Mucosa of gallbladder (tissue), 1 donor: Measurements from ENCODE around the gene LEMD2. TPM values are rescaled to one million over a fixed set of nuclear protein-coding genes. Genes with fewer than 3 reads are reported as not detected.

ENCODE experiments used
- DNase-seq: peaks from one replicate; pipeline ENCODE4 v3.0.0-alpha.2; 2020; ENCODE audit warnings: low spot score
- total RNA-seq: library from RNA; stranded (reverse); gene quantifications from one replicate; pipeline ENCODE4 v1.2.1, GENCODE V29; 2021
- donor health status: DM: no; HTN: no; CAD: no.

Gene LEMD2
- total RNA-seq, 1 donor from 2014 or later = 68.4 TPM

DNA sequence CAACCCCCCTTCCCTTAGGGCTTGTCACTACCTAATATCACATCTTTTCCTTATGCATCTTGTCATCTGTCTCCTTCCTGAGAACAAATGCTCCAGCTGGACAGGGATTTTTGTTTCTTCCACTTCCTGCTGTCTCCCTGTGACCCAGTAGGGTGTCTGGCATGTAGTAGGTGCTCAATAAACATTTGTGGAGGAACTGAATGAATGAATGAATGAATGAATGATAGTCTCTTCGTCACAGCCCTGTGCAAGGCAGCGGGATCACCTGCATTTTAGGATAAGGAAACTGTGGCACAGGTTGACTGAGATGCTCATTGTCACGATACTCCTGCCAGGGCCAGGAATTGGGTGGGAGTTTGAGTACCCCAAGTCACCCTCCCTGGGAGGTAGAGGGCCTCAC lies 14.2 kb downstream of the LEMD2 start:
- no peak for DNase-seq

- DNase-seq = no peak
These were observed 15.9 kb downstream of the LEMD2 start for GRCh38 chr6:33772902-33773472.

DNA sequence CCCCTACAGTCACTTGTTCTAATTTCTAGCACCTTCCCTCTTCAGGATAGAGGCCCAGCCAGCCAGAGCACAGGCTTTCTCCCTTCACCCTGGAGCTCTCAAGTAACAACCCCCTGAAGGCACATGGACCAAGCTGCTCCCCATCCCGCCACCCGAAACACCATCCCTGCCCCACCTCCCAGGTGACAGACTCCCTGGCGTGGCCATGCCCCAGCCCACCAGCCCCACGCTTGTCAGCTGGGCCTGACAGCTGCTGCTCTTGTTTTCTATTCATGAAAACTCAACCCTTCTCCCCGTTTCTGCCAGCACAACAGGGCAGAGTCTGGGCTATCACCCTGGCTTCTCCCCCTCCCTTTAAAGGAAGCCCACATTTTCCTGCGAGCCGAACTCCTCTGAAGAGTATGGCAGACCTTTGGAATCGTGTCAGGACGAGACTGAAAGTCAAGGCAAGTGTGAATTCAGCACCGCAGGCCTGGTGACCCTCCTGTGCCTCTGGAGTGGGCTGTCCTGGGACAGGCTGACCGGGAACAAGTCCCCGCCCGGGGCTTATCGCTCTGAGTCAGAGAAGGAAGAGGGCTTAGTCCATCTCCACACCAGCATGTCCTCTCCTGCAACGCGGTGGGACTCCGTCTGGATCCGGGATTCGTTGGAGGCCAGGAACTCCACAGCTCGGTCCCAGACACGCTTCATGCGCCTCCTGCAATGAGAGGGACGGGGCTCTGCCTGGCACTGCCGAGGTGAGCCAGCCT lies 16.7 kb downstream of the LEMD2 start:
- no peak for DNase-seq

- peak; percentile 58 for DNase-seq
These were observed 17.5 kb downstream of the LEMD2 start for GRCh38 chr6:33771146-33772081.

- no peak for DNase-seq
These were observed 18.1 kb downstream of the LEMD2 start for GRCh38 chr6:33770833-33771145.

- no peak for DNase-seq
These were observed 18.7 kb downstream of the LEMD2 start for GRCh38 chr6:33770124-33770832.

- no peak for DNase-seq
These were observed 19.6 kb downstream of the LEMD2 start for GRCh38 chr6:33769248-33769821.

- DNase-seq = peak; percentile 73
These were observed 20.2 kb downstream of the LEMD2 start for GRCh38 chr6:33768644-33769120.

- DNase-seq = no peak
These were observed 21.7 kb downstream of the LEMD2 start for GRCh38 chr6:33766921-33767907.

DNA sequence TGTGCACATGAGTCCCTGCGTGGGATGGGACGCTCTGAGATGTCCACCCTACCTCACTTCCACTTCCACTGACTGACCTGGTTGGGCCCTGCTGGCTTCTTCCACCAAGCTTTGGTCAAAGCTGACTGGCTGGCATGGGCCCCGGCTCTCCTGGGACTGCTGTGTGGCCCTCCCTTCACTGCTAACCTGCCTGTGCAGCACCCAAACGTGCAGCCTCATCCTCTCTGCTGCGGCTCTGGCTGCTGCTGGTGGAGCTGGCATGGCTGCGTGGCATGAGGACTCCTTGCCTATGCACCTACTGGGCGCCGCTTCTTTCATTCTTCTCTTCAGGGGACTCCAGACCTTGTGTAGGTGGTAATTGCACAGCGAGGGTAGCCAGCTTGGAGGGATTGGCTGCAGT lies 23.6 kb downstream of the LEMD2 start:
- no peak for DNase-seq

- DNase-seq = no peak
These were observed 24.9 kb downstream of the LEMD2 start for GRCh38 chr6:33764036-33764435.

DNA sequence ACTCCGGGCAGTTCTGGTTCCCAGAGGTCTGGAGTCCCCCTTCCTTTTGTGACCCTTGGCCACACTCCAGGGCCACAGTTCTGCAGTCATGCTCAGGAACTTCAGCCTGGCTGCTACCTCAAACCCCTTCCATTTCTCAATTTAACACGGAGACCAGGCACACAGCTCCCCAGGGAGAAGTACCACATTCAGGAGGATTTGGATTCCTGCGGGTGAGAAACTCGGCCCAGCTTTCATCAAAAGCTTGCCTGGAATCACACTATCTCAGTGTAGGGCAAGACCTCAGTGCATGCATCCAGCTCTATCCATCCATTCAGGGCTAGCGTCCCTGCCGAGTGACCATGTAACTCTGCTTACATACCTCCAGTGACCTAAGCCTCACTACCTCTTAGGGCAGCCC lies 25.4 kb downstream of the LEMD2 start:
- DNase-seq = no peak

DNA sequence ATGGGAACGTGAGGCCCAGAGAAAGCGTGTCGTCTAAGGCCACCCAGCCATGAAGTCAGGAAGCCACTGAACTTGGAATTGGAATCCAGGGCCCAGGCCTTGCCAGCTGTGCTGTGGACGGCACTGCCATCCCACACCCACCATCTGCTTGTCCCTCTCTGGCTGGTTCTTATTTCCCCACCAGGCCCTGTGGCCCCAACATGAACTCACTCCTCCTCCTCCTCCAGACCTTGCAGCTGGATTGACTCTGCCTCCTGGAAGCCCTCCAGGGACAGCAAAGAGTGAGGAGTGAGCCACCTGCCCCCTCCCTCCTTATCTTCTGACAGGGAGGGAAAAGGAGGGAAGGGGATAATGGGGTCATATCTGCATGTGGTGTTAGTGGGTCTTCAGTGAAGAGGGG lies 26.2 kb downstream of the LEMD2 start:
- no peak for DNase-seq

- peak; percentile 22 for DNase-seq
These were observed 26.9 kb downstream of the LEMD2 start for GRCh38 chr6:33761922-33762629.

DNA sequence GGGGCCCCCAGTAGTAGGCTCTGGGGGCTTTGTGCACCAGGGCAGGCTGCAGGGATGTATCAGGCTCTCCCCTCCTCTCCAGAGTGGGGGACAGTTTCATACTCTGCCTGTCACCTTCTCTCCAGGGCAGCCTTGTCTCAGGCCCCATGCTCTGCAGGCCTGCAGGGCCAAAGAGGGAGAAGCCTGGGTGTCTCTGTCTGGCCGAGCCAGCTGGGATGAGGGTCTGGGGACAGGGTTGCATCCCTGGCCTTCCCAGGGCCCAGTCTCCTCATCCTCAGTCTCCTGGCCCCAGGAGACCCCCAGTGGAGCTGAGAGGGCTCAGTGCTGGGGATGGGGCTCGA lies 27.4 kb downstream of the LEMD2 start:
- DNase-seq = no peak

- no peak for DNase-seq
These were observed 28.9 kb downstream of the LEMD2 start for GRCh38 chr6:33759887-33760629.

DNA sequence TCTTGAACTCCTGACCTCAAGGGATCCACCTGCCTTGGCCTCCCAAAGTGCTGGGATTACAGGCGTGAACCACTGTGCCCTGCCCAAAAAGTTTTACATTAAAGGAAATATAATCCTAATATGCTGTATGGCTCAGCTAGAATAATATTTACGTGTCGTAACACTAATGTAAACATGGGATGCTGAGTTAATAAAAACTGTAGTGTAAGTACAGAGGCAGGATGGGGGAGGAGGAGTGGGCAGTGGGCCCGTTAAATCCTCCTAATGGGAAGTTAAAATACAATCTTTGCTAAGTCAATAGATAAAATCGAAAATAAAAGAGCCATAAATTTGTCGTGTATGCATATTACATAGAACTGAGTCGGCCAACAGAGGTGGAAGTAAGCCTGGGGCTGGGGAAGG lies 30.1 kb downstream of the LEMD2 start:
- DNase-seq = no peak

- no peak for DNase-seq
These were observed 31.0 kb downstream of the LEMD2 start for GRCh38 chr6:33757906-33758305.

GRCh38 chr6:33757113-33757512 lies 31.8 kb downstream of the LEMD2 start:
- no peak for DNase-seq
